Measurements from ENCODE around the gene LSM11. TPM values are rescaled to one million over a fixed set of nuclear protein-coding genes. Genes with fewer than 3 reads are reported as not detected.
"Not testable (repeated sequence)": the region's sequence is repeated elsewhere in the genome, so short reads cannot be mapped to it uniquely, and the experiment has no call there.

Gene LSM11
- total and polyA plus RNA-seq, 5 donors from 2014 or later = 0.22 to 1.6 (median 0.84) TPM

GRCh38 chr5:157710431-157710830 lies 33.1 kb upstream of the LSM11 start:
- DNase-seq (no peak), ATAC-seq (ENCODE audit: low read depth in 2 of 2) (no peak)
- H3K4me3 ChIP-seq (ENCODE audit: low read depth, low read length) = no peak overlapping the region
- H3K4me1 ChIP-seq (ENCODE audit: control insufficient read depth, insufficient read depth, low read length, poor library complexity, severe bottlenecking) = no peaks in the 10 kb centered on the region
- Mint-ChIP-seq H3K9me3 (peaks cover 0 to 2% (median 0%) of the 10 kb centered on the region in 7 donors), H3K27ac (no peak overlapping the region), H3K36me3 (no peaks in the 10 kb centered on the region), H3K27me3 (peaks cover 5% of the 10 kb centered on the region), H3K4me1 (peaks cover 0 to 4% (median 0%) of the 10 kb centered on the region in 4 donors), H3K4me3 (no peak overlapping the region)
- no peaks in the 10 kb centered on the region for H3K27me3 ChIP-seq (ENCODE audit: control insufficient read depth, insufficient read depth, low read length)
- H3K9me3 ChIP-seq (ENCODE audit: control insufficient read depth in 2 of 2, low read length in 2 of 2) = no peaks in the 10 kb centered on the region
- H3K36me3 ChIP-seq (ENCODE audit: control insufficient read depth, insufficient read depth, low read length) = no peaks in the 10 kb centered on the region
- no peak overlapping the region for H3K27ac ChIP-seq (ENCODE audit: insufficient read depth, low read length, poor library complexity, severe bottlenecking)

GRCh38 chr5:157710882-157711281 lies 32.6 kb upstream of the LSM11 start:
- ATAC-seq (ENCODE audit: low read depth in 2 of 2) (no peak), DNase-seq (no peak)
- Mint-ChIP-seq H3K4me3 (no peak overlapping the region), H3K9me3 (peaks cover 0 to 2% (median 0%) of the 10 kb centered on the region in 7 donors), H3K27me3 (peaks cover 3% of the 10 kb centered on the region), H3K27ac (no peak overlapping the region), H3K36me3 (no peaks in the 10 kb centered on the region), H3K4me1 (peaks cover 0 to 4% (median 0%) of the 10 kb centered on the region in 4 donors)
- no peaks in the 10 kb centered on the region for H3K9me3 ChIP-seq (ENCODE audit: control insufficient read depth in 2 of 2, low read length in 2 of 2)
- H3K4me3 ChIP-seq (ENCODE audit: low read depth, low read length) = no peak overlapping the region
- H3K27me3 ChIP-seq (ENCODE audit: control insufficient read depth, insufficient read depth, low read length) = no peaks in the 10 kb centered on the region
- no peaks in the 10 kb centered on the region for H3K4me1 ChIP-seq (ENCODE audit: control insufficient read depth, insufficient read depth, low read length, poor library complexity, severe bottlenecking)
- H3K36me3 ChIP-seq (ENCODE audit: control insufficient read depth, insufficient read depth, low read length) = no peaks in the 10 kb centered on the region
- no peak overlapping the region for H3K27ac ChIP-seq (ENCODE audit: insufficient read depth, low read length, poor library complexity, severe bottlenecking)

GRCh38 chr5:157713830-157714595 lies 29.5 kb upstream of the LSM11 start:
- peaks cover 0 to 2% (median 0%) of the 10 kb centered on the region in 7 donors for H3K9me3 Mint-ChIP-seq
- peaks cover 12% of the 10 kb centered on the region for H3K4me1 ChIP-seq (ENCODE audit: control insufficient read depth, insufficient read depth, low read length, poor library complexity, severe bottlenecking)
- no peaks in the 10 kb centered on the region for H3K9me3 ChIP-seq (ENCODE audit: control insufficient read depth in 2 of 2, low read length in 2 of 2)
- H3K4me3 Mint-ChIP-seq = no peak overlapping the region
- H3K4me1 Mint-ChIP-seq = peaks cover 9 to 22% (median 15%) of the 10 kb centered on the region in 4 donors
- no peak overlapping the region for H3K4me3 ChIP-seq (ENCODE audit: low read depth, low read length)
- no peaks in the 10 kb centered on the region for H3K27me3 Mint-ChIP-seq
- DNase-seq (no peak), ATAC-seq (ENCODE audit: low read depth in 2 of 2) (no peak)
- no peak overlapping the region for H3K27ac ChIP-seq (ENCODE audit: insufficient read depth, low read length, poor library complexity, severe bottlenecking)
- H3K27me3 ChIP-seq (ENCODE audit: control insufficient read depth, insufficient read depth, low read length) = no peaks in the 10 kb centered on the region
- no peaks in the 10 kb centered on the region for H3K36me3 ChIP-seq (ENCODE audit: control insufficient read depth, insufficient read depth, low read length)
- no peaks in the 10 kb centered on the region for H3K36me3 Mint-ChIP-seq
- H3K27ac Mint-ChIP-seq = no peak overlapping the region

- ATAC-seq (ENCODE audit: low read depth in 2 of 2) (no peak), DNase-seq (no peak)
- Histone ChIP-seq H3K27me3 (ENCODE audit: control insufficient read depth, insufficient read depth, low read length) (no peaks in the 10 kb centered on the region), H3K27ac (ENCODE audit: insufficient read depth, low read length, poor library complexity, severe bottlenecking) (no peak overlapping the region), H3K4me3 (ENCODE audit: low read depth, low read length) (no peak overlapping the region), H3K9me3 (ENCODE audit: control insufficient read depth in 2 of 2, low read length in 2 of 2) (no peaks in the 10 kb centered on the region), H3K36me3 (ENCODE audit: control insufficient read depth, insufficient read depth, low read length) (no peaks in the 10 kb centered on the region), H3K4me1 (ENCODE audit: control insufficient read depth, insufficient read depth, low read length, poor library complexity, severe bottlenecking) (peaks cover 12% of the 10 kb centered on the region)
- H3K36me3 Mint-ChIP-seq = no peaks in the 10 kb centered on the region
- H3K27me3 Mint-ChIP-seq = no peaks in the 10 kb centered on the region
- H3K4me1 Mint-ChIP-seq = peaks cover 9 to 22% (median 15%) of the 10 kb centered on the region in 4 donors
- no peak overlapping the region for H3K27ac Mint-ChIP-seq
- H3K4me3 Mint-ChIP-seq = no peak overlapping the region
- peaks cover 0 to 2% (median 0%) of the 10 kb centered on the region in 7 donors for H3K9me3 Mint-ChIP-seq
These were observed 29.0 kb upstream of the LSM11 start for GRCh38 chr5:157714596-157714864.

- H3K9me3 ChIP-seq (ENCODE audit: control insufficient read depth in 2 of 2, low read length in 2 of 2) = no peaks in the 10 kb centered on the region
- Mint-ChIP-seq H3K9me3 (peaks cover 0 to 2% (median 0%) of the 10 kb centered on the region in 7 donors), H3K27me3 (no peaks in the 10 kb centered on the region), H3K27ac (peak overlapping the region in 1 of 3 donors; percentile 49), H3K4me3 (no peak overlapping the region), H3K4me1 (peaks cover 9 to 21% (median 15%) of the 10 kb centered on the region in 4 donors), H3K36me3 (peaks cover 10% of the 10 kb centered on the region)
- peaks cover 12% of the 10 kb centered on the region for H3K4me1 ChIP-seq (ENCODE audit: control insufficient read depth, insufficient read depth, low read length, poor library complexity, severe bottlenecking)
- H3K27me3 ChIP-seq (ENCODE audit: control insufficient read depth, insufficient read depth, low read length) = no peaks in the 10 kb centered on the region
- peak; percentile 72 to 78 for ATAC-seq (ENCODE audit: low read depth in 2 of 2)
- no peaks in the 10 kb centered on the region for H3K36me3 ChIP-seq (ENCODE audit: control insufficient read depth, insufficient read depth, low read length)
- H3K27ac ChIP-seq (ENCODE audit: insufficient read depth, low read length, poor library complexity, severe bottlenecking) = no peak overlapping the region
- H3K4me3 ChIP-seq (ENCODE audit: low read depth, low read length) = peak overlapping the region; percentile 13
- peak in 2 of 3 donors; percentile 49 to 77 for DNase-seq
These were observed 25.0 kb upstream of the LSM11 start for GRCh38 chr5:157718519-157718918.

GRCh38 chr5:157719245-157719644 lies 24.3 kb upstream of the LSM11 start:
- no peaks in the 10 kb centered on the region for H3K27me3 Mint-ChIP-seq
- peaks cover 9 to 21% (median 15%) of the 10 kb centered on the region in 4 donors for H3K4me1 Mint-ChIP-seq
- no peak for ATAC-seq (ENCODE audit: low read depth in 2 of 2)
- no peaks in the 10 kb centered on the region for H3K27me3 ChIP-seq (ENCODE audit: control insufficient read depth, insufficient read depth, low read length)
- H3K27ac ChIP-seq (ENCODE audit: insufficient read depth, low read length, poor library complexity, severe bottlenecking) = no peak overlapping the region
- H3K27ac Mint-ChIP-seq = no peak overlapping the region
- no peaks in the 10 kb centered on the region for H3K9me3 ChIP-seq (ENCODE audit: control insufficient read depth in 2 of 2, low read length in 2 of 2)
- H3K9me3 Mint-ChIP-seq = peaks cover 0 to 2% (median 0%) of the 10 kb centered on the region in 7 donors
- H3K4me3 Mint-ChIP-seq = no peak overlapping the region
- H3K36me3 ChIP-seq (ENCODE audit: control insufficient read depth, insufficient read depth, low read length) = no peaks in the 10 kb centered on the region
- peaks cover 10% of the 10 kb centered on the region for H3K36me3 Mint-ChIP-seq
- no peak overlapping the region for H3K4me3 ChIP-seq (ENCODE audit: low read depth, low read length)
- H3K4me1 ChIP-seq (ENCODE audit: control insufficient read depth, insufficient read depth, low read length, poor library complexity, severe bottlenecking) = peaks cover 12% of the 10 kb centered on the region
- DNase-seq = no peak

- H3K4me1 ChIP-seq (ENCODE audit: control insufficient read depth, insufficient read depth, low read length, poor library complexity, severe bottlenecking) = peaks cover 12% of the 10 kb centered on the region
These were observed 22.4 kb upstream of the LSM11 start for GRCh38 chr5:157721159-157721558.

GRCh38 chr5:157722895-157723294 lies 20.6 kb upstream of the LSM11 start:
- not testable (repeated sequence) for H3K27ac Mint-ChIP-seq; ATAC-seq (ENCODE audit: low read depth in 2 of 2)

More at GRCh38 chr5:157721159-157721558, 22.4 kb upstream of the LSM11 start:
- Mint-ChIP-seq H3K27me3 (no peaks in the 10 kb centered on the region), H3K4me1 (peaks cover 9 to 21% (median 17%) of the 10 kb centered on the region in 4 donors), H3K4me3 (no peak overlapping the region), H3K36me3 (peaks cover 16% of the 10 kb centered on the region), H3K27ac (no peak overlapping the region), H3K9me3 (peaks cover 0 to 2% (median 0%) of the 10 kb centered on the region in 7 donors)
- no peak for ATAC-seq (ENCODE audit: low read depth in 2 of 2)
- no peak for DNase-seq
- Histone ChIP-seq H3K27ac (ENCODE audit: insufficient read depth, low read length, poor library complexity, severe bottlenecking) (no peak overlapping the region), H3K4me3 (ENCODE audit: low read depth, low read length) (no peak overlapping the region), H3K36me3 (ENCODE audit: control insufficient read depth, insufficient read depth, low read length) (no peaks in the 10 kb centered on the region), H3K27me3 (ENCODE audit: control insufficient read depth, insufficient read depth, low read length) (no peaks in the 10 kb centered on the region), H3K9me3 (ENCODE audit: control insufficient read depth in 2 of 2, low read length in 2 of 2) (no peaks in the 10 kb centered on the region)

More at GRCh38 chr5:157722895-157723294, 20.6 kb upstream of the LSM11 start:
- H3K9me3 ChIP-seq (ENCODE audit: control insufficient read depth in 2 of 2, low read length in 2 of 2); H3K4me3 Mint-ChIP-seq; H3K27ac ChIP-seq (ENCODE audit: insufficient read depth, low read length, poor library complexity, severe bottlenecking); H3K9me3 Mint-ChIP-seq; H3K4me1 ChIP-seq (ENCODE audit: control insufficient read depth, insufficient read depth, low read length, poor library complexity, severe bottlenecking); H3K27me3 Mint-ChIP-seq; H3K36me3 ChIP-seq (ENCODE audit: control insufficient read depth, insufficient read depth, low read length); DNase-seq; H3K27me3 ChIP-seq (ENCODE audit: control insufficient read depth, insufficient read depth, low read length); H3K4me3 ChIP-seq (ENCODE audit: low read depth, low read length): not testable (repeated sequence)
- Mint-ChIP-seq H3K4me1 (peaks cover 5 to 13% (median 10%) of the 10 kb centered on the region in 4 donors), H3K36me3 (peaks cover 16% of the 10 kb centered on the region)
